GM12878 (cell line): ENCODE results near the gene GPATCH2L. TPM values are rescaled to one million over a fixed set of nuclear protein-coding genes. Genes with fewer than 3 reads are reported as not detected.

Experiments used
- ATF3 ChIP-seq: IDR thresholded peaks from 2 replicates; pipeline ENCODE4 v1.6.1; 2011; ENCODE audit warnings: low read depth, mild to moderate bottlenecking, low read length, moderate library complexity, borderline replicate concordance; ENCODE audit errors: extremely low read depth
- BCL3 ChIP-seq: IDR thresholded peaks from 2 replicates; pipeline ENCODE4 v1.6.1; 2011; ENCODE audit warnings: borderline replicate concordance, low read depth, mild to moderate bottlenecking, moderate library complexity, low read length; ENCODE audit not compliant: insufficient read depth, poor library complexity, severe bottlenecking
- BCLAF1 ChIP-seq: fragments of 450-650 bp; IDR thresholded peaks from 2 replicates; pipeline ENCODE4 v1.6.1; 2017; ENCODE audit warnings: antibody characterized with exemption, mild to moderate bottlenecking, moderate library complexity
- E2F8 ChIP-seq: fragments of 450-650 bp; IDR thresholded peaks from 2 replicates; pipeline ENCODE4 v1.6.1; 2018; ENCODE audit warnings: mild to moderate bottlenecking, low read depth, moderate library complexity; ENCODE audit not compliant: partially characterized antibody
- IKZF2 ChIP-seq, 2 experiments: fragments of 450-650 bp; IDR thresholded peaks; 2 replicates each; pipeline ENCODE4 v1.6.1; 2017; ENCODE audit warnings: mild to moderate bottlenecking in 2 of 2, moderate library complexity in 2 of 2
- KLF5 ChIP-seq: fragments of 450-650 bp; IDR thresholded peaks from 2 replicates; pipeline ENCODE4 v1.6.1; 2014; ENCODE audit warnings: mild to moderate bottlenecking; ENCODE audit not compliant: partially characterized antibody
- MLLT1 ChIP-seq: fragments of 450-650 bp; IDR thresholded peaks from 2 replicates; pipeline ENCODE4 v1.6.1; 2016; ENCODE audit warnings: mild to moderate bottlenecking
- MXI1 ChIP-seq: fragments of 150-350 bp; IDR thresholded peaks from 2 replicates; pipeline ENCODE4 v1.6.1; 2011; ENCODE audit warnings: low read depth, mild to moderate bottlenecking, inconsistent platforms, low read length, improper control_type of control experiment
- NFYA ChIP-seq: IDR thresholded peaks from 2 replicates; pipeline ENCODE4 v1.6.1; 2011; ENCODE audit warnings: low read depth, mild to moderate bottlenecking, low read length, improper control_type of control experiment, borderline replicate concordance
- RELA ChIP-seq: fragments of 450-650 bp; IDR thresholded peaks from 2 replicates; pipeline ENCODE4 v1.8.0; 2014; ENCODE audit warnings: borderline replicate concordance; ENCODE audit not compliant: partially characterized antibody
- SIN3A ChIP-seq: IDR thresholded peaks from 2 replicates; pipeline ENCODE4 v1.6.1; 2012; ENCODE audit warnings: low read depth, low read length, improper control_type of control experiment
- SUPT20H ChIP-seq: IDR thresholded peaks from 2 replicates; pipeline ENCODE4 v1.6.1; 2011; ENCODE audit warnings: low read depth, mild to moderate bottlenecking, low read length, moderate library complexity, borderline replicate concordance; ENCODE audit not compliant: control insufficient read depth
- TARDBP ChIP-seq: IDR thresholded peaks from 2 replicates; pipeline ENCODE4 v1.6.1; 2016; ENCODE audit warnings: borderline replicate concordance
- TBL1XR1 ChIP-seq: IDR thresholded peaks from 2 replicates; pipeline ENCODE4 v1.6.1; 2012; ENCODE audit warnings: low read depth, low read length, improper control_type of control experiment
- TCF12 ChIP-seq: IDR thresholded peaks from 2 replicates; pipeline ENCODE4 v1.6.1; 2011; ENCODE audit warnings: low read depth, mild to moderate bottlenecking, low read length
- YBX1 ChIP-seq: fragments of 450-650 bp; IDR thresholded peaks from 2 replicates; pipeline ENCODE4 v1.6.1; 2016; ENCODE audit warnings: antibody characterized with exemption
- ZZZ3 ChIP-seq: IDR thresholded peaks from 2 replicates; pipeline ENCODE4 v1.6.1; 2011; ENCODE audit warnings: low read depth; ENCODE audit not compliant: control insufficient read depth, insufficient read length
- polyA plus RNA-seq, 11 experiments: library from polyadenylated mRNA; depleted of rRNA in 4 of 11; unstranded in 6 of 11; stranded (reverse) in 5 of 11; fragments of >200 nt; fragmentation: Nextera tagmentation in 4 of 11; fragmentation: Illumina TruSeq in 1 of 11; extraction: Ambion mirVana in 4 of 11; extraction: Trizol in 1 of 11; gene quantifications; 1 replicate in 1 of 11; 2 replicates in 10 of 11; pipeline versions ENCODE4 v1.2.1 to v1.2.3, GENCODE V29; 2011 to 2016; ENCODE audit warnings: inconsistent platforms in 2 of 11, missing spikeins in 2 of 11, low read depth in 1 of 11
- total RNA-seq, 4 experiments: library from RNA; depleted of rRNA in 3 of 4; stranded (reverse); fragments of >200 nt in 3 of 4; fragmentation: Illumina TruSeq in 1 of 4; extraction: Trizol in 1 of 4; gene quantifications; 2 replicates each; pipeline versions ENCODE4 v1.2.1 to v1.2.3, GENCODE V29; 2013 to 2021
- TF ChIP-seq, protein P1 (sequence below): IDR thresholded peaks from 2 replicates; pipeline ENCODE4 v1.6.1; 2012; ENCODE audit warnings: low read length, inconsistent platforms

Gene GPATCH2L
- total and polyA plus RNA-seq, 10 of the 15 experiments (the other 5 are each of a cell fraction or from before 2014, with no cell fraction given): 9.1 to 50.9 (median 24.4) TPM

GRCh38 chr14:76228138-76228537, 76.4 kb downstream of the GPATCH2L start (continued):
- TF ChIP-seq ATF3 (no peak), MLLT1 (peak; percentile 58; the same call in 1 of the 2 replicates), BCLAF1 (no peak), RELA (no peak), KLF5 (no peak), ZZZ3 (no peak), TBL1XR1 (no peak), IKZF2 (IDR thresholded peaks at IDR 0.05) (peak; percentile 41 to 65; a peak in 3 of 4 replicates), NFYA (no peak), YBX1 (no peak), SUPT20H (no peak), TARDBP (no peak), BCL3 (peak; percentile 36), SIN3A (no peak), MXI1 (no peak), E2F8 (no peak), TCF12 (no peak)
- TF ChIP-seq, protein P1, sequence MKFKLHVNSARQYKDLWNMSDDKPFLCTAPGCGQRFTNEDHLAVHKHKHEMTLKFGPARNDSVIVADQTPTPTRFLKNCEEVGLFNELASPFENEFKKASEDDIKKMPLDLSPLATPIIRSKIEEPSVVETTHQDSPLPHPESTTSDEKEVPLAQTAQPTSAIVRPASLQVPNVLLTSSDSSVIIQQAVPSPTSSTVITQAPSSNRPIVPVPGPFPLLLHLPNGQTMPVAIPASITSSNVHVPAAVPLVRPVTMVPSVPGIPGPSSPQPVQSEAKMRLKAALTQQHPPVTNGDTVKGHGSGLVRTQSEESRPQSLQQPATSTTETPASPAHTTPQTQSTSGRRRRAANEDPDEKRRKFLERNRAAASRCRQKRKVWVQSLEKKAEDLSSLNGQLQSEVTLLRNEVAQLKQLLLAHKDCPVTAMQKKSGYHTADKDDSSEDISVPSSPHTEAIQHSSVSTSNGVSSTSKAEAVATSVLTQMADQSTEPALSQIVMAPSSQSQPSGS: 0 out of 2 replicates have a peak, but pooled peaks have one; percentile 27
